Transverse colon (tissue), 4 donors: ENCODE results near the gene KMT2D. TPM values are rescaled to one million over a fixed set of nuclear protein-coding genes. Genes with fewer than 3 reads are reported as not detected.

Source experiments
- DNase-seq: peaks from one replicate; pipeline ENCODE4 v3.0.0-alpha.2; 2019
- H3K27ac ChIP-seq, 4 donors: fragments of 200-600 bp; sonication (generic); 2 replicates each; pipeline ENCODE4 v1.5.1; 2016 to 2018; ENCODE audit warnings: inconsistent platforms in 4 of 4
- H3K27me3 ChIP-seq: fragments of 200-600 bp; sonication (generic); 2 replicates; pipeline ENCODE4 v1.5.1; 2017; ENCODE audit warnings: inconsistent platforms
- H3K36me3 ChIP-seq, 4 donors: fragments of 200-600 bp; sonication (generic); 2 replicates each; pipeline ENCODE4 v1.5.1; 2017 to 2019; ENCODE audit warnings: inconsistent platforms in 4 of 4
- H3K4me1 ChIP-seq, 4 donors: fragments of 200-600 bp; sonication (generic); 2 replicates each; pipeline ENCODE4 v1.5.1; 2017 to 2020; ENCODE audit warnings: inconsistent platforms in 4 of 4
- H3K4me3 ChIP-seq, 4 donors: fragments of 200-600 bp; sonication (generic); 1 replicate in 1 of 4; 2 replicates in 3 of 4; pipeline versions ENCODE4 v1.5.1 to v1.6.1; 2017 to 2019; ENCODE audit warnings: inconsistent platforms in 4 of 4
- H3K9me3 ChIP-seq, 2 donors: fragments of 200-600 bp; sonication (generic); 2 replicates each; pipeline ENCODE4 v1.5.1; 2017 to 2019; ENCODE audit warnings: inconsistent platforms in 2 of 2
- CTCF ChIP-seq, 5 experiments: fragments of 200-600 bp in 3 of 5; fragments of 450-650 bp in 2 of 5; sonication (generic) in 3 of 5; IDR thresholded peaks; 1 replicate in 2 of 5; 2 replicates in 3 of 5; pipeline ENCODE4 v1.5.1; 2016 to 2017; ENCODE audit warnings: antibody characterized with exemption in 5 of 5, inconsistent platforms in 3 of 5, mild to moderate bottlenecking in 2 of 5, moderate library complexity in 1 of 5
- EP300 ChIP-seq: sonication (generic); formaldehyde crosslinking; IDR thresholded peaks from one replicate; pipeline ENCODE4 v1.6.1; 2017; ENCODE audit warnings: antibody characterized with exemption, low read depth
- POLR2A ChIP-seq: fragments of 450-650 bp; IDR thresholded peaks from one replicate; pipeline ENCODE4 v1.6.1; 2016; ENCODE audit warnings: antibody characterized with exemption, mild to moderate bottlenecking, moderate library complexity
- POLR2AphosphoS5 ChIP-seq, 3 donors: sonication (generic); formaldehyde crosslinking; IDR thresholded peaks; one replicate each; pipeline ENCODE4 v1.6.1; 2016; ENCODE audit warnings: antibody characterized with exemption in 3 of 3
- WGBS, 2 donors: methylation state at CpG; one replicate each; pipeline ENCODE4 v1.1.5; 2018; ENCODE audit warnings: low coverage in 1 of 2; 5-methylcytosine and 5-hydroxymethylcytosine counted together
- in situ Hi-C, 4 donors: fragments of 200-750 bp; cut with MboI; loops; one replicate each; pipeline versions ENCODE4 v1.15.0 to v1.15.1; 2017; ENCODE audit warnings: low sequenced_read_pairs in 3 of 4, low pct_ligation_motif_present in 1 of 4, low pct_unique_long_range_greater_than_20kb in 1 of 4
- intact Hi-C: fragments of 100-400 bp; cut with DNase I; formaldehyde crosslinking; loops from one replicate; pipeline ENCODE4 v1.15.1; 2023; ENCODE audit warnings: low total_unique reads
- total RNA-seq, 4 donors: library from RNA; depleted of rRNA; stranded (reverse); fragments of >200 nt; gene quantifications; one replicate each; pipeline ENCODE4 v1.1.0, GENCODE V29; 2016

The KMT2D gene
- total RNA-seq, 4 donors from 2014 or later, result 50.0 to 351 (median 78.0) TPM

- DNase-seq, result no peak
- Histone ChIP-seq H3K27ac (no peak overlapping the region), H3K27me3 (peaks cover 67% of the 10 kb centered on the region), H3K4me1 (peaks cover 32 to 55% (median 42%) of the 10 kb centered on the region in 4 donors), H3K36me3 (no peaks in the 10 kb centered on the region), H3K9me3 (no peaks in the 10 kb centered on the region), H3K4me3 (peak overlapping the region in 1 of 4 donors; percentile 34)
- in situ Hi-C loops, result loop anchor here in 2 of 4 donors (25.0 kb wide), 1 partner anchor 146 kb away; no protein-coding TSS in a partner anchor
- no peak for TF ChIP-seq EP300
- TF ChIP-seq POLR2A, result no peak
- TF ChIP-seq CTCF (IDR thresholded peaks at IDR 0.05), result no peak
- no peak for TF ChIP-seq POLR2AphosphoS5 (IDR thresholded peaks at IDR 0.05)
- WGBS, 2 donors, result 39% methylated on average over 37 of the region's 41 CpGs; no CpG with 5 or more reads in 1 of the 2 donors
- intact Hi-C loops, result no loop called here
Observed at GRCh38 chr12:49091056-49091835, 30.7 kb upstream of the KMT2D start.

- H3K27ac ChIP-seq, result no peak overlapping the region
- DNase-seq, result no peak
- 4 to 33% methylated on average over 3 to 49 of the region's 88 CpGs for WGBS, 2 donors
- peak in 1 of 3 donors; percentile 10 for TF ChIP-seq POLR2AphosphoS5 (IDR thresholded peaks at IDR 0.05)
- TF ChIP-seq CTCF (IDR thresholded peaks at IDR 0.05), result no peak
- no peak for TF ChIP-seq EP300
- TF ChIP-seq POLR2A, result no peak
- peak overlapping the region in 2 of 4 donors; percentile 4 to 43 for H3K4me3 ChIP-seq
- H3K4me1 ChIP-seq, result peaks cover 32 to 55% (median 42%) of the 10 kb centered on the region in 4 donors
- peaks cover 67% of the 10 kb centered on the region for H3K27me3 ChIP-seq
- H3K9me3 ChIP-seq, result no peaks in the 10 kb centered on the region
- intact Hi-C loops (loop anchor here (5.0 to 10.0 kb wide), 2 partner anchors 32 to 145 kb away; no protein-coding TSS in a partner anchor), in situ Hi-C loops (loop anchor here in 3 of 4 donors (10.0 to 25.0 kb wide), 2 partner anchors 145 to 147 kb away; no protein-coding TSS in a partner anchor)
- H3K36me3 ChIP-seq, result no peaks in the 10 kb centered on the region
Observed at GRCh38 chr12:49089821-49090773, 29.5 kb upstream of the KMT2D start.

- intact Hi-C loops, result loop anchor here (5.0 to 10.0 kb wide), 2 partner anchors 33 to 146 kb away; no protein-coding TSS in a partner anchor
- TF ChIP-seq CTCF (IDR thresholded peaks at IDR 0.05) (no peak), POLR2A (no peak), POLR2AphosphoS5 (IDR thresholded peaks at IDR 0.05) (no peak), EP300 (no peak)
- in situ Hi-C loops, result loop anchor here in 3 of 4 donors (10.0 to 25.0 kb wide), 2 partner anchors 146 to 148 kb away; no protein-coding TSS in a partner anchor
- H3K4me1 ChIP-seq, result peaks cover 24 to 47% (median 33%) of the 10 kb centered on the region in 4 donors
- no peaks in the 10 kb centered on the region for H3K36me3 ChIP-seq
- 55 to 57% methylated on average over 2 to 6 of the region's 6 CpGs for WGBS, 2 donors
- H3K27ac ChIP-seq, result no peak overlapping the region
- no peak for DNase-seq
- H3K4me3 ChIP-seq, result no peak overlapping the region
- H3K9me3 ChIP-seq, result no peaks in the 10 kb centered on the region
- H3K27me3 ChIP-seq, result peaks cover 56% of the 10 kb centered on the region
Observed at GRCh38 chr12:49088932-49089330, 28.3 kb upstream of the KMT2D start.
